Neutrophil (primary cell): Measurements from ENCODE around the gene CALN1.

Experiments used
- H3K27ac ChIP-seq: fragments of 200-600 bp; sonication (generic); 2 replicates; pipeline ENCODE4 v1.5.1; 2016; ENCODE audit warnings: mild to moderate bottlenecking, moderate library complexity
- H3K27me3 ChIP-seq: fragments of 200-600 bp; sonication (generic); 2 replicates; pipeline ENCODE4 v1.6.0; 2016; ENCODE audit warnings: mild to moderate bottlenecking
- H3K36me3 ChIP-seq: fragments of 200-600 bp; sonication (generic); 2 replicates; pipeline ENCODE4 v1.5.1; 2017
- H3K4me1 ChIP-seq, 2 experiments: fragments of 200-600 bp in 1 of 2; sonication (generic) in 1 of 2; 1 replicate in 1 of 2; 2 replicates in 1 of 2; pipeline versions ENCODE4 v1.5.1 to v1.6.1; 2013 to 2016; ENCODE audit warnings: low read depth in 1 of 2, low read length in 1 of 2, mild to moderate bottlenecking in 1 of 2, moderate library complexity in 1 of 2; ENCODE audit not compliant: control insufficient read depth in 1 of 2, insufficient read depth in 1 of 2
- H3K4me3 ChIP-seq, 2 experiments: fragments of 200-600 bp in 1 of 2; sonication (generic) in 1 of 2; 1 replicate in 1 of 2; 2 replicates in 1 of 2; pipeline ENCODE4 v1.5.1; 2013 to 2016; ENCODE audit warnings: low read depth in 1 of 2, low read length in 1 of 2, mild to moderate bottlenecking in 1 of 2, moderate library complexity in 1 of 2
- H3K9me3 ChIP-seq: fragments of 200-600 bp; sonication (generic); 2 replicates; pipeline ENCODE4 v1.5.1; 2016
- TF ChIP-seq, protein P1 (sequence below): fragments of 200-600 bp; sonication (generic); IDR thresholded peaks from 2 replicates; pipeline ENCODE4 v1.5.1; 2016; ENCODE audit warnings: antibody characterized with exemption

CALN1 gene

DNA sequence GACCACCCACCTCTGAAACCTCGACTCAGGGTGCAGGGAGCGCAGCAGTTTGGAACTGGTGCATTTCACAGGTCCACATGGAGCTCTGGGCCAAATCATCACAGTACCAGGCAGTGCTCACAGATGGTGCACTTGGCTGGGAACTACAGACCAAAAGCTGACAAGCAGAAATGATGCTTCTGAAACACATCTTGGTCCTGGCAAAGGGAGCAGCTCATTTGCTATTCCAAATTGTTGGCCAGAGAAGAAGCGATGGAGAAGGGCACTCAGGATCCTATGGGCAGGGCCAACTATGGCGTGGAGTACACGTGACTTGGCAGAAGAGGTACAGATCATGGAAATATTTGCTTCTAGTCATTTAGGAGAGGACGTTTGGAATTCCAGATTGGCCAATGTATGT is 383.9 kb downstream of the CALN1 start:
- no peak overlapping the region for H3K4me3 ChIP-seq
- H3K4me1 ChIP-seq = peaks cover 0 to 8% of the 10 kb centered on the region in 2 experiments
- no peak overlapping the region for H3K27ac ChIP-seq
- no peaks in the 10 kb centered on the region for H3K27me3 ChIP-seq
- TF ChIP-seq, protein P1, sequence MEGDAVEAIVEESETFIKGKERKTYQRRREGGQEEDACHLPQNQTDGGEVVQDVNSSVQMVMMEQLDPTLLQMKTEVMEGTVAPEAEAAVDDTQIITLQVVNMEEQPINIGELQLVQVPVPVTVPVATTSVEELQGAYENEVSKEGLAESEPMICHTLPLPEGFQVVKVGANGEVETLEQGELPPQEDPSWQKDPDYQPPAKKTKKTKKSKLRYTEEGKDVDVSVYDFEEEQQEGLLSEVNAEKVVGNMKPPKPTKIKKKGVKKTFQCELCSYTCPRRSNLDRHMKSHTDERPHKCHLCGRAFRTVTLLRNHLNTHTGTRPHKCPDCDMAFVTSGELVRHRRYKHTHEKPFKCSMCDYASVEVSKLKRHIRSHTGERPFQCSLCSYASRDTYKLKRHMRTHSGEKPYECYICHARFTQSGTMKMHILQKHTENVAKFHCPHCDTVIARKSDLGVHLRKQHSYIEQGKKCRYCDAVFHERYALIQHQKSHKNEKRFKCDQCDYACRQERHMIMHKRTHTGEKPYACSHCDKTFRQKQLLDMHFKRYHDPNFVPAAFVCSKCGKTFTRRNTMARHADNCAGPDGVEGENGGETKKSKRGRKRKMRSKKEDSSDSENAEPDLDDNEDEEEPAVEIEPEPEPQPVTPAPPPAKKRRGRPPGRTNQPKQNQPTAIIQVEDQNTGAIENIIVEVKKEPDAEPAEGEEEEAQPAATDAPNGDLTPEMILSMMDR = no peak
- no peaks in the 10 kb centered on the region for H3K9me3 ChIP-seq
- H3K36me3 ChIP-seq = no peaks in the 10 kb centered on the region

DNA sequence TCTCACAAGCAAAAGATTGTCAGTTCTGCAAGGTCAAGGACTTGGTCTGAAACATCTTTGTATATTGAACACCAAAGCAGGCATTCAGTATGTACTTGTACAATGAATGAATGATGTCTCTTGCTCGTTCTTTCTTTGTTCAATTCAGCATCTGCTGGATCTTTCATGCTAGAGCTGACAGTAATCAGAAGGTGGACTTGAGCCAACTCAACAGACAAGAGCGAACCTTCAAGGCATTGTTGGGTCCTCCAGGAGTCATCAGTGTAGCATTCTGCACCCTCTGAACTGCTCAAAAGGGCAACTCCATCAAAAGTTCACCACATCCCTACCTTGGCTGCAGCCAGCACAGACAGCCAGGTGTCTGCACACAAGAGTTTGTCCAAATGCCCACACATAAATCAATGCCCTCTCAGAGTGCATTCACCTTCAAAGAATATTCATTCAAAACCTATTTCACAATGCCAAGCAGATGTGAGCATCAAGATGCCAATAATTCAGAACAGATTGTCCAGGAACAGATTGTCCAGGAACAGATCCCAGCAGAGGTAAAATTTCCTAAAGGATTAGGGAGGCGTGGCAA is 386.7 kb downstream of the CALN1 start:
- TF ChIP-seq, protein P1 = no peak
- Histone ChIP-seq H3K9me3 (no peaks in the 10 kb centered on the region), H3K4me1 (peaks cover 0 to 8% of the 10 kb centered on the region in 2 experiments), H3K27me3 (no peaks in the 10 kb centered on the region), H3K27ac (no peak overlapping the region), H3K4me3 (no peak overlapping the region), H3K36me3 (no peaks in the 10 kb centered on the region)

DNA sequence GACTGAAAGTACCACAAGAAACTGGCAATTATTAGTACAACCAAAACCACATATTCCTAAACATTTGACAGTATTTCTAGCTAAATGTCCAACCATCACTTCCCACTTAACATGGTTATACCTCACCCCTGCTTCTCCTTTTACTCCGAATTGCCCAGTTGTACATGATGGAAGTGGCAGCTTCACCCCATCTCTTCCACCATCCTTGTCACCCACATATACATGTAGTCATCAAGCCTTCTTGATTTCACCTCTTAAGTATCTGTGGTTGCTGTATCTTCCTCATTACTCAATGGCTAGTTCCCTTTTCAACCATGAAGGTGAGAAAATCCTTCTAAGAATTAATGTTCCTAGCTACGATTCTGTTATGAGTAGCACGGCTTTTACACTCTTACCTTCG is 388.2 kb downstream of the CALN1 start:
- no peak overlapping the region for H3K4me3 ChIP-seq
- H3K4me1 ChIP-seq = peaks cover 0 to 8% of the 10 kb centered on the region in 2 experiments
- TF ChIP-seq, protein P1 = no peak
- H3K9me3 ChIP-seq = no peaks in the 10 kb centered on the region
- H3K27ac ChIP-seq = no peak overlapping the region
- H3K27me3 ChIP-seq = no peaks in the 10 kb centered on the region
- no peaks in the 10 kb centered on the region for H3K36me3 ChIP-seq

DNA sequence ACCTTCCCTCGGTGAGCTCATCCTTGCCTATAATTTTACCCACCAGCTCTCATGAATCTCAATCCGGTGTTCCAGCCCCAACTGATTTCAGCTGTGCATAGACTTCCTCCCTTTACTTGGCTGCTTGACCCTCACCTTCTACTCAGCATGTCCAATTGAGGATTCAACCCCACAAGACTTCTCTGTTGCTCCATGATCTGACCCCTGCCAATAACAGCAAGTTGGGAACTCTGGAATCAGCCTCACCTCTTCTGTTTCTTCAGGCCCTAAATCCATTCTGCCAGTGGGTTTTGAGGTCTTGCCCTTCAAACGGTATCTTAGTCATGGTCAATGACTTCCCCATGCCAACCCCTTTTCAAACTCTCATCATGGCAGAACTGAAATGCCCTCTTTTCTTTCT is 390.4 kb downstream of the CALN1 start:
- H3K4me3 ChIP-seq = no peak overlapping the region
- H3K9me3 ChIP-seq = no peaks in the 10 kb centered on the region
- no peaks in the 10 kb centered on the region for H3K27me3 ChIP-seq
- peaks cover 0 to 8% of the 10 kb centered on the region in 2 experiments for H3K4me1 ChIP-seq
- no peak overlapping the region for H3K27ac ChIP-seq
- H3K36me3 ChIP-seq = no peaks in the 10 kb centered on the region
- TF ChIP-seq, protein P1 = no peak

DNA sequence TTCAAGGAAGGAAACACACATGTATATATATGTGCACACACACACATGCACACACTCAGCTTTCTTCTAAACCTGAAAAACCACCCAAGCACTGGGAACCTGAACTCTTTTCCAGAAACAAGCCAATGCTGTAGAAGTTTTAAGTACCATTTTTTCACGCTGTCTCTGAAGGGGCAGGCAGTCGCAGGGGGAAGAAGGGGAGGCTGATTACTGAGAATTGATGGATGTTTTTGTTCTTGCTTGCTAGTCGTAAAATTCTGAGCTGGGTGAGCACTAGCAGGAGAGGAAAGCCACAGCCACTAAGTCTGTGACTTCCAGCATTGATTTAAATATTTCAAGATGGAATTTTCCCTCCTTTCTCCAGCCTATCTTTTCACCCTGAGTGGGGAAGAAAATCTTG is 391.8 kb downstream of the CALN1 start:
- H3K9me3 ChIP-seq = no peaks in the 10 kb centered on the region
- H3K27ac ChIP-seq = no peak overlapping the region
- TF ChIP-seq, protein P1 = no peak
- no peak overlapping the region for H3K4me3 ChIP-seq
- no peaks in the 10 kb centered on the region for H3K36me3 ChIP-seq
- H3K27me3 ChIP-seq = no peaks in the 10 kb centered on the region
- H3K4me1 ChIP-seq = peaks cover 0 to 8% of the 10 kb centered on the region in 2 experiments
